A673 (cell line): ENCODE results near the gene TPD52L1. TPM values are rescaled to one million over a fixed set of nuclear protein-coding genes. Genes with fewer than 3 reads are reported as not detected.
A peak's percentile ranks its signal among the peaks of the same experiment; 100 is the strongest.

Source experiments
- BruUV-seq: library from RNA; stranded (reverse); fragments of 400-500 nt; replicated peaks from 2 replicates; lab custom pipeline; 2021; lab: Mats Ljungman, UMichigan
- CTCF ChIA-PET: fragments of 300-600 bp; sonication (Branson Sonifier 250); formaldehyde crosslinking; loops from one replicate; lab custom pipeline; 2022; ENCODE audit warnings: antibody characterized with exemption; lab: Charles Lee
- POLR2A ChIA-PET: fragments of 300-600 bp; sonication (Branson Sonifier 250); formaldehyde crosslinking; loops from one replicate; lab custom pipeline; 2022; ENCODE audit warnings: antibody characterized with exemption; ENCODE audit not compliant: low non-redundant PET; lab: Charles Lee
- DNase-seq: peaks from one replicate; pipeline ENCODE4 v3.0.0-alpha.2; 2015; ENCODE audit warnings: low spot score
- H3K27ac ChIP-seq: fragments of 200-600 bp; sonication (generic); 2 replicates; pipeline ENCODE4 v1.5.1; 2016; ENCODE audit warnings: mixed run types, low read depth, mild to moderate bottlenecking, mixed read lengths, antibody characterized with exemption, low read length; ENCODE audit not compliant: poor library complexity, severe bottlenecking
- H3K27me3 ChIP-seq: fragments of 200-600 bp; sonication (generic); replicated peaks from 2 replicates; pipeline ENCODE4 v1.6.1; 2017; ENCODE audit warnings: mixed run types, low read depth, mild to moderate bottlenecking, mixed read lengths, antibody characterized with exemption, low read length; ENCODE audit not compliant: insufficient read depth, poor library complexity
- H3K36me3 ChIP-seq: fragments of 200-600 bp; sonication (generic); 2 replicates; pipeline ENCODE4 v1.6.1; 2016; ENCODE audit warnings: mixed run types, mild to moderate bottlenecking, mixed read lengths, antibody characterized with exemption, low read length; ENCODE audit not compliant: insufficient read depth, poor library complexity, severe bottlenecking
- H3K4me1 ChIP-seq: fragments of 200-600 bp; sonication (generic); 2 replicates; pipeline ENCODE4 v1.6.1; 2017; ENCODE audit warnings: mixed run types, mild to moderate bottlenecking, mixed read lengths, antibody characterized with exemption, low read length; ENCODE audit not compliant: insufficient read depth, poor library complexity, severe bottlenecking
- H3K4me3 ChIP-seq: fragments of 200-600 bp; sonication (generic); 2 replicates; pipeline ENCODE4 v1.5.1; 2016; ENCODE audit warnings: low read depth, mixed run types, mild to moderate bottlenecking, mixed read lengths, low read length; ENCODE audit not compliant: poor library complexity, severe bottlenecking
- H3K9me3 ChIP-seq: fragments of 200-600 bp; sonication (generic); 2 replicates; pipeline ENCODE4 v1.6.1; 2016; ENCODE audit warnings: mixed run types, low read depth, mild to moderate bottlenecking, mixed read lengths, antibody characterized with exemption, low read length; ENCODE audit not compliant: poor library complexity, severe bottlenecking
- EZH2 ChIP-seq: fragments of 200-600 bp; sonication (generic); IDR thresholded peaks from 2 replicates; pipeline ENCODE4 v1.6.1; 2017; ENCODE audit warnings: borderline replicate concordance, low read depth, mild to moderate bottlenecking, mixed read lengths, antibody characterized with exemption, low read length; ENCODE audit not compliant: poor library complexity, severe bottlenecking
- intact Hi-C: fragments of 100-400 bp; cut with micrococcal nuclease; formaldehyde crosslinking; loops from one replicate; pipeline ENCODE4 v1.10.0; 2022; ENCODE audit not compliant: unreplicated experiment
- total RNA-seq: library from RNA; stranded (reverse); gene quantifications from 2 replicates; pipeline ENCODE4 v1.2.3, GENCODE V29; 2021
- TF ChIP-seq, protein P1 (sequence below): fragments of 300-800, 200-600 bp; sonication (generic); conservative IDR thresholded peaks from 2 replicates; pipeline ENCODE4 v1.5.1; 2017; ENCODE audit warnings: low read depth, mild to moderate bottlenecking, antibody characterized with exemption, low read length, moderate library complexity, mixed read lengths

The TPD52L1 gene
- total RNA-seq, 1 experiment from 2014 or later: 2.0 TPM

DNA sequence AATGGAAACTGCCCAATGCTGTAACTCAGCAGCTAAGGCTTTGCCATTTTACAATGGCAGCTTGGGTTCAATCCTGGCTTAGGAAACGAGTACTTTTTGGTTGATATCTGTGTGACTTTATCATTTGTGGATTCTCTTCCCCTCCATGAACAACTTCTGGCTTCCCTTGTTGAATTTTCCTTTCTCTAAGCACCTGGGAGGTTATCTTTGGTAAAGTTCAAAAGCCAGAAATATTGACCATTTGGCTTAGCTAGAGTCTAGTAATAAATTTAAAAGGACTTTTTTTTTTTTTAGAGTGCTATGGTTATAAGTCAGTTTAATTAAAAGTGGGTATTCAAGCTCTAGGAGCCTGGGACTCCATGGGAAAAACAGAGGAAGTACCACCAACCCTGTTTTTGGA is 31.7 kb upstream of the TPD52L1 start:
- H3K27me3 ChIP-seq: no peaks in the 10 kb centered on the region
- no TSS peak for BruUV-seq
- no peaks in the 10 kb centered on the region for H3K36me3 ChIP-seq
- no peak for DNase-seq
- CTCF ChIA-PET: no interaction called here
- H3K27ac ChIP-seq: no peak overlapping the region
- peaks cover 41% of the 10 kb centered on the region for H3K4me1 ChIP-seq
- TF ChIP-seq, protein P1, sequence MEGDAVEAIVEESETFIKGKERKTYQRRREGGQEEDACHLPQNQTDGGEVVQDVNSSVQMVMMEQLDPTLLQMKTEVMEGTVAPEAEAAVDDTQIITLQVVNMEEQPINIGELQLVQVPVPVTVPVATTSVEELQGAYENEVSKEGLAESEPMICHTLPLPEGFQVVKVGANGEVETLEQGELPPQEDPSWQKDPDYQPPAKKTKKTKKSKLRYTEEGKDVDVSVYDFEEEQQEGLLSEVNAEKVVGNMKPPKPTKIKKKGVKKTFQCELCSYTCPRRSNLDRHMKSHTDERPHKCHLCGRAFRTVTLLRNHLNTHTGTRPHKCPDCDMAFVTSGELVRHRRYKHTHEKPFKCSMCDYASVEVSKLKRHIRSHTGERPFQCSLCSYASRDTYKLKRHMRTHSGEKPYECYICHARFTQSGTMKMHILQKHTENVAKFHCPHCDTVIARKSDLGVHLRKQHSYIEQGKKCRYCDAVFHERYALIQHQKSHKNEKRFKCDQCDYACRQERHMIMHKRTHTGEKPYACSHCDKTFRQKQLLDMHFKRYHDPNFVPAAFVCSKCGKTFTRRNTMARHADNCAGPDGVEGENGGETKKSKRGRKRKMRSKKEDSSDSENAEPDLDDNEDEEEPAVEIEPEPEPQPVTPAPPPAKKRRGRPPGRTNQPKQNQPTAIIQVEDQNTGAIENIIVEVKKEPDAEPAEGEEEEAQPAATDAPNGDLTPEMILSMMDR: no peak
- no peak for TF ChIP-seq EZH2
- no peaks in the 10 kb centered on the region for H3K9me3 ChIP-seq
- POLR2A ChIA-PET: no interaction called here
- no peak overlapping the region for H3K4me3 ChIP-seq
- intact Hi-C loops: no loop called here

DNA sequence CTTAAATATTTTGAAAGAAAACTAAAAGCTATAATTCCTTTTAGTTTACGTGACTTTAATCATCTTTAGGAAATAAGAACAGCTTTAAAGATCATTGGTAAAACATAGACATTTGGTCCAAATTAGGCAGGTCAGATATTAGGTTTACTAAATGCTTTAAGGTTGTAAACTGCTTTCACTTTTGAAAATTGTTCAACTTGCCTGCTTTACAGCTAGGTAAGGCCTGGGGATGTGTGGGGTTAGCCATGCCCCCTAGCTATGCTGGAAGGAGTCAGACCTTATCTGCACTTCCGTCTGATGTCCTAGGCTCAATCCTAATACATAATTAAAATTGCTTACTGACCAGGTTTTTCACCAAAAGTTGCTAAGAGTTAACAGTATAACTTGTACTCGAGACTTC is 30.5 kb upstream of the TPD52L1 start:
- no TSS peak for BruUV-seq
- Histone ChIP-seq H3K36me3 (no peaks in the 10 kb centered on the region), H3K4me3 (no peak overlapping the region), H3K27ac (no peak overlapping the region), H3K9me3 (no peaks in the 10 kb centered on the region), H3K4me1 (peaks cover 41% of the 10 kb centered on the region), H3K27me3 (no peaks in the 10 kb centered on the region)
- ChIA-PET POLR2A (no interaction called here), CTCF (interaction anchor here (1.2 kb wide), 1 partner anchor 9 kb away, joined by 4 read pairs; no protein-coding TSS in a partner anchor)
- no peak for DNase-seq
- intact Hi-C loops: no loop called here
- TF ChIP-seq, protein P1: no peak
- TF ChIP-seq EZH2: no peak

DNA sequence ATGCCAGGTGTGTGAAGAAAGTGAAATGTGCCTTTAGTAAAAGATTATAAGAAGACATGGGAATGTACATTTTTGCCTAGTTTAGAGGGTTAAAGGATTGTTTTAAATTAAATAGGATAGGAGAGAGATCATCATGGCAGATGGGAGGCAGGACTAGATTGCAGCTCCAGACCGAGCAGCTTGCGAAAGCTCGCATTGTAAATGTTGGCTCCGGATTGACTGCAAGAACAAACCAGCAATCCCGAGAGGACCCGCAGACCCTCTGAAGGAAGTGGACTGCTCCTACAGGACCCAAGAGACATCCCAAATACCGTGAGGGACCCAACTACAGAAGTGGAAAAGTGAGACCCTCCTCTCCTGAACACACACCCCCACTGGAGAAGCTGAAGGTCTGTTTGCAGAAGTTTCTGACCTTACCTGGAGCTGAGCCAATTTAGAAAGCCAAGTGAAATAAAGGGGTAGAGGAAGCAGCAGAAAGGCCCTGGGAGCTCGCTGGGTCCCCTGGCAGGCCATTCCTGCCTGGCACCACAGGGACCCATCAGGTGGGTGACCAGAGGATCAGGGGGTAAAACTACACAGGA is 30.0 kb upstream of the TPD52L1 start:
- DNase-seq: peak; percentile 30
- Histone ChIP-seq H3K4me1 (peaks cover 41% of the 10 kb centered on the region), H3K4me3 (no peak overlapping the region), H3K36me3 (no peaks in the 10 kb centered on the region), H3K9me3 (no peaks in the 10 kb centered on the region), H3K27ac (peak overlapping the region; percentile 24), H3K27me3 (no peaks in the 10 kb centered on the region)
- ChIA-PET CTCF (interaction anchor here (1.2 kb wide), 1 partner anchor 9 kb away, joined by 4 read pairs; no protein-coding TSS in a partner anchor), POLR2A (no interaction called here)
- intact Hi-C loops: no loop called here
- BruUV-seq: no TSS peak
- TF ChIP-seq EZH2: no peak
- TF ChIP-seq, protein P1: no peak
